Activated CD8-positive, alpha-beta T cell treated with anti-CD3 and anti-CD28 coated beads for 36 hours (primary cell): Measurements from ENCODE around the gene PPP1R1C. TPM values are rescaled to one million over a fixed set of nuclear protein-coding genes. Genes with fewer than 3 reads are reported as not detected.

Experiments used
- ATAC-seq: fragments of 200-7000 bp; cut with Tn5 transposase; one replicate; pipeline ENCODE4 v1.10.0; 2021; ENCODE audit warnings: mild to moderate bottlenecking, moderate library complexity
- CTCF ChIA-PET: fragments of 350-600 bp; sonication (Branson Sonifier 250); formaldehyde crosslinking; loops from one replicate; lab custom pipeline; 2021; ENCODE audit warnings: antibody characterized with exemption; lab: Charles Lee
- POLR2A ChIA-PET: fragments of 350-600 bp; sonication (Branson Sonifier 250); formaldehyde crosslinking; loops from one replicate; lab custom pipeline; 2021; ENCODE audit warnings: antibody characterized with exemption; lab: Charles Lee
- DNase-seq: peaks from one replicate; pipeline ENCODE4 v3.0.0-alpha.2; 2020
- H3K27ac Mint-ChIP-seq: one replicate; pipeline ENCODE4 v1.8.0; 2021; ENCODE audit warnings: mild to moderate bottlenecking, mixed read lengths
- H3K27me3 Mint-ChIP-seq: one replicate; pipeline ENCODE4 v1.8.0; 2021; ENCODE audit warnings: mixed read lengths
- H3K36me3 Mint-ChIP-seq: one replicate; pipeline ENCODE4 v1.8.0; 2021; ENCODE audit warnings: low read depth, mixed read lengths
- H3K4me1 Mint-ChIP-seq: one replicate; pipeline ENCODE4 v1.8.0; 2021; ENCODE audit warnings: low read depth, mixed read lengths
- H3K4me3 Mint-ChIP-seq: one replicate; pipeline ENCODE4 v1.8.0; 2021; ENCODE audit warnings: mild to moderate bottlenecking, moderate library complexity, mixed read lengths
- H3K9me3 Mint-ChIP-seq: one replicate; pipeline ENCODE4 v1.8.0; 2021; ENCODE audit warnings: mixed read lengths
- CTCF ChIP-seq: fragments of 200-600 bp; IDR thresholded peaks from one replicate; pipeline ENCODE4 v1.8.0; 2022; ENCODE audit warnings: antibody characterized with exemption, mild to moderate bottlenecking
- intact Hi-C: fragments of 100-400 bp; cut with micrococcal nuclease; formaldehyde crosslinking; loops from one replicate; pipeline ENCODE4 v1.10.0; 2022
- total RNA-seq, 2 experiments: library from RNA; stranded (reverse); gene quantifications; one replicate each; pipeline ENCODE4 v1.2.3, GENCODE V29; 2021

PPP1R1C gene
- total RNA-seq, 2 experiments from 2014 or later: not detected

- Mint-ChIP-seq H3K4me3 (no peak overlapping the region), H3K27ac (no peak overlapping the region), H3K4me1 (no peaks in the 10 kb centered on the region), H3K36me3 (no peaks in the 10 kb centered on the region), H3K27me3 (no peaks in the 10 kb centered on the region), H3K9me3 (no peaks in the 10 kb centered on the region)
- ChIA-PET CTCF (no interaction called here), POLR2A (no interaction called here)
- DNase-seq: no peak
- TF ChIP-seq CTCF: no peak
- no peak for ATAC-seq
- intact Hi-C loops: no loop called here
These were observed 112.0 kb downstream of the PPP1R1C start for GRCh38 chr2:182097571-182098164.

GRCh38 chr2:182098648-182099047 lies 113.0 kb downstream of the PPP1R1C start:
- intact Hi-C loops: no loop called here
- ATAC-seq (no peak), DNase-seq (no peak)
- POLR2A ChIA-PET: no interaction called here
- no peaks in the 10 kb centered on the region for H3K27me3 Mint-ChIP-seq
- no peak for TF ChIP-seq CTCF
- no peak overlapping the region for H3K4me3 Mint-ChIP-seq
- CTCF ChIA-PET: no interaction called here
- no peak overlapping the region for H3K27ac Mint-ChIP-seq
- no peaks in the 10 kb centered on the region for H3K36me3 Mint-ChIP-seq
- no peaks in the 10 kb centered on the region for H3K4me1 Mint-ChIP-seq
- no peaks in the 10 kb centered on the region for H3K9me3 Mint-ChIP-seq

DNA sequence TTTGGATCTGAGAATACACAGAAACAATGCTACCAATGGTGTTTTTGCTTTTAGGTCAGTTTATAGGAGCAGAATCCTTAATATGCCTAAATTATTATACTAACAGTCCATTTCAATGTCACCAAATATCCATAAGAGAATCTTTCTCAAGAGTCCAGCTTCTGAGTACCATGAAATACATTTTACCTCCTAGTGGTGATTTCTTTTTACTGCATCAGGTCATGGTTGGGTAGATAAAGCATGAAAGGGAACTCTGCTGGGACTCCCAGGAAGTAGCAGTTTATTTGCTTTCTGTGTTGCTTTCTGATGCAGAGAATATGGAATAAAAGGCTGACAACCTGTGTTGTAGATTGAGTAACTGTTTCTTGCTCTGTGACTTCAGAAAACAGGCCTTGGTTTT lies 115.6 kb downstream of the PPP1R1C start:
- POLR2A ChIA-PET: interaction anchor here (0.6 kb wide), 1 partner anchor 117 kb away, joined by 3 read pairs; no protein-coding TSS in a partner anchor
- Mint-ChIP-seq H3K36me3 (no peaks in the 10 kb centered on the region), H3K27me3 (no peaks in the 10 kb centered on the region), H3K4me3 (no peak overlapping the region), H3K4me1 (no peaks in the 10 kb centered on the region), H3K27ac (no peak overlapping the region), H3K9me3 (no peaks in the 10 kb centered on the region)
- TF ChIP-seq CTCF: peak; percentile 35
- ATAC-seq: no peak
- DNase-seq: no peak
- intact Hi-C loops: no loop called here
- CTCF ChIA-PET: no interaction called here

- Mint-ChIP-seq H3K36me3 (no peaks in the 10 kb centered on the region), H3K4me1 (no peaks in the 10 kb centered on the region), H3K27ac (no peak overlapping the region), H3K4me3 (no peak overlapping the region), H3K9me3 (no peaks in the 10 kb centered on the region), H3K27me3 (no peaks in the 10 kb centered on the region)
- ATAC-seq: no peak
- intact Hi-C loops: no loop called here
- ChIA-PET CTCF (no interaction called here), POLR2A (no interaction called here)
- TF ChIP-seq CTCF: no peak
- DNase-seq: no peak
These were observed 117.9 kb downstream of the PPP1R1C start for GRCh38 chr2:182103526-182103925.

DNA sequence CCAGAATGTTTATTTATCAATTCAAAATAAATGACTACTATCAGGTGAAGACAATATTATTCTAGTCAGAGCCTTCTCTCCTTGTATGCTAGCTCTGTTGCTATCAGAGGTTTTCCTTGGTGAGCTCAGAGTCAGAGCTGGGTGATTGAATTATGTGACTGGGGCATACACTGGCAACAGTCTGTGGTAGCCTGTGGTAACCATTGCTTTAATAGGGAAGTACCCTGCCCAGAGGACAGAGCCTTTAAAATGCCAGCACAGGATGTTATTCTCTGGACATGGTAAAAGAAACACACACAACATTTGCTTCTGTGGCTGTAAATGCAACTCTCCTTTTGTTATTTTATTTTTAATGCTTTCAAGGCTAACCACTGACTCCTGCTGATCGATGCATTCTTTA lies 124.7 kb downstream of the PPP1R1C start:
- ATAC-seq: no peak
- no peak for TF ChIP-seq CTCF
- POLR2A ChIA-PET: no interaction called here
- CTCF ChIA-PET: no interaction called here
- no peaks in the 10 kb centered on the region for H3K9me3 Mint-ChIP-seq
- DNase-seq: no peak
- no peaks in the 10 kb centered on the region for H3K36me3 Mint-ChIP-seq
- intact Hi-C loops: no loop called here
- H3K27me3 Mint-ChIP-seq: peaks cover 3% of the 10 kb centered on the region
- no peak overlapping the region for H3K27ac Mint-ChIP-seq
- no peaks in the 10 kb centered on the region for H3K4me1 Mint-ChIP-seq
- H3K4me3 Mint-ChIP-seq: no peak overlapping the region
